GM08714 (cell line): Measurements from ENCODE around the gene GGCT.
"Not testable (repeated sequence)": the region's sequence is repeated elsewhere in the genome, so short reads cannot be mapped to it uniquely, and the experiment has no call there.

ENCODE experiments used
- H3K4me3 ChIP-seq: fragments of 200-500 bp; sonication (Bioruptor generic); 2 replicates; pipeline ENCODE4 v1.5.1; 2014; ENCODE audit warnings: mild to moderate bottlenecking, low read length, inconsistent platforms
- ZNF274 ChIP-seq: IDR thresholded peaks from 2 replicates; pipeline ENCODE4 v1.6.1; 2012; ENCODE audit warnings: mild to moderate bottlenecking, low read depth, low read length

The GGCT gene

DNA sequence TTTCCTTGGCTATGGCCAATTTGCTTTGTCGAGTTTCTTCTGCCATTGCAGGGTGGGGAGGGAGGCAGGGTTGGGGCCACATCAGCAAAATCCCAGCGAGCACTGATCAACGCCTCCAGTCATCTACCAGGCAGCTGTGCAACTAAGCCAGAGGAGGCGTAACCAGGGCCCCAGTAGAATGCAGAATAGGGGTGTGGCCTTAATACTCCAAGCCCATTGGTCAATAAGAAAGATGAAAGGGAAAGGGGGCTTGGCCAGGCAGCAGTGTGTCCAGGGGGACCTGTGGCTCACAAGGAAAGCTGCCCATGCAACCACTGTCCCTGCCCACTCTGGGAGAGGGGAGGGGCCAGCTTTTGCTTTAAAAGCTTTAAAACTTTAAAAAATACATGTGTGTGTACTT, 21.5 kb upstream of the GGCT start:
- H3K4me3 ChIP-seq: no peak overlapping the region
- TF ChIP-seq ZNF274: no peak

- TF ChIP-seq ZNF274: no peak
- H3K4me3 ChIP-seq: no peak overlapping the region
Observed at GRCh38 chr7:30525429-30525828, 20.8 kb upstream of the GGCT start.

- no peak for TF ChIP-seq ZNF274
- H3K4me3 ChIP-seq: no peak overlapping the region
Observed at GRCh38 chr7:30524545-30524944, 19.9 kb upstream of the GGCT start.

DNA sequence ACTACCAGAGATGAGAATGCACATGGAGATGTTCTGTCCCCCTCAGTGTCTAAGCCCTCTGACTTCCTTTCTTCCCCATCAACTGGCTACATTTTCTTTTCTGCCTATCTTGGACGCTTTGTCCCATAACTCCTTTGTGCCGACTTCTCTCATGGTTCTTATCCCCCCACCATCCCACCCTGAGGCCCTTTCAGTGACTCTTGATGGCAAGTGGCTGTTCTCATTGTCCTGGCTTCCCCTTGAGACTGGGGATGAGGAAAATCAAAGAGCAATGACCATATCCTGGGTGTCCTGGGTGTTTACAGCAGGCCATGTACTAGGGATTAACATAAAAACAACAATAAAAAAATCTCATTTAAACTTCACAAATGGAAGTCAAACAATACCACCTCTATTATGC, 18.8 kb upstream of the GGCT start:
- TF ChIP-seq ZNF274: no peak
- H3K4me3 ChIP-seq: no peak overlapping the region

GRCh38 chr7:30522159-30522558, 17.5 kb upstream of the GGCT start:
- H3K4me3 ChIP-seq: no peak overlapping the region
- no peak for TF ChIP-seq ZNF274

GRCh38 chr7:30521532-30521931, 16.9 kb upstream of the GGCT start:
- no peak for TF ChIP-seq ZNF274
- no peak overlapping the region for H3K4me3 ChIP-seq

DNA sequence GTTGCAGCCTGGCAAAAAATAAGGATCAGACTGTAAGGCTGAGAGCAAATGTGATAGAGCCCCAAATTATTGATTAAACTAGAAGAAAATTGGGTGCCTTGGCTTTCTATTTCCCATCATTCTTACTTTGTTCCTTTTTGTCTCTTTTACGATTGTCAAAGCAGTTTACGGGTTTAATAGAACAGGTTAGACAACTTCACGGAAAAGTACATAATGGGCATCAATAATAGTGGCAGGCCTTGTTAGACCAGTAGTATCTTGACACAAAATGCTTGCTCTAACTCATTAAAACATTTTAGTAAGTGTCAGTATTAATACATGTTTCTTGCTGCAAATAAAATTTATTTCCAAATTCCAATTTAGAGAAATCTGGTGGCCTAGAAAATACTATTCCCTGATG, 14.5 kb upstream of the GGCT start:
- no peak for TF ChIP-seq ZNF274
- H3K4me3 ChIP-seq: no peak overlapping the region

DNA sequence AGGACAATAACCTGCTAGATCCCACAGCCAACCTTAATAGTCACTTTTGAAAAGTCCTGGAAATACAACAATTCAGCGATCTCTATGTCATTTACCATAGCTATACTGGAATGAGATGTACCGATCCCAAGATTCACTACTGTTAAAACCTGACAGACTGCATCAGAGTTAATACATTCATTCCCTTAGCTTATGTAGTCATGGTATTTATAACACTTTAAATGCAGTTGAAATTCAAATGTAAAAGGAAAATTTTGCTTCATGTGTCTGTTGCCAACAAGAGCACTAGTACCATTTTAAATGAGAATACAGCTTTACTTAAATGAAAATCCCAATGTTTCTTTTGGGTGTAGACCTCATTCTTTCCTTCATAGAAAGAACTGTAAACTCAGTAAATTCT, 11.1 kb upstream of the GGCT start:
- H3K4me3 ChIP-seq: no peak overlapping the region
- no peak for TF ChIP-seq ZNF274

GRCh38 chr7:30514776-30515175, 10.1 kb upstream of the GGCT start:
- no peak for TF ChIP-seq ZNF274
- H3K4me3 ChIP-seq: no peak overlapping the region

DNA sequence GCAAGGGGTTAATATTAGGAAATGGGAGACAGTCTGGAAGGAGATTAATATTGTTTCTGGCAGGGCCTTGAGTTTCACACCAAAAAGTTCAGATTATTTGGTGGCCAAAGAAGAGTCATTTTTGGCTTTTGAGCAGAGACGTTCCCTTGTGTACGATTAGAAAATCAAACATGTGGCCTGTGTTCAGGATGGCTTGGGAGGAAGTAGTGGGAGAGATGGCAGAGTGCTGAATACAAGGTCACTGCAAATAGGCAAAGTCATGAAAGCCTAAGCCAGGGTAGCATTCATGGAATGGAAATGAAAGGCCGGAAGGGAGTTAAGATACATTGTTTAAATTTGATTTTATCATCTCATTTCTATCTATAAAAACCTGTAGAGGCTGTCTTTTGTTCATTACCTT, 9.5 kb upstream of the GGCT start:
- no peak for TF ChIP-seq ZNF274
- H3K4me3 ChIP-seq: no peak overlapping the region

DNA sequence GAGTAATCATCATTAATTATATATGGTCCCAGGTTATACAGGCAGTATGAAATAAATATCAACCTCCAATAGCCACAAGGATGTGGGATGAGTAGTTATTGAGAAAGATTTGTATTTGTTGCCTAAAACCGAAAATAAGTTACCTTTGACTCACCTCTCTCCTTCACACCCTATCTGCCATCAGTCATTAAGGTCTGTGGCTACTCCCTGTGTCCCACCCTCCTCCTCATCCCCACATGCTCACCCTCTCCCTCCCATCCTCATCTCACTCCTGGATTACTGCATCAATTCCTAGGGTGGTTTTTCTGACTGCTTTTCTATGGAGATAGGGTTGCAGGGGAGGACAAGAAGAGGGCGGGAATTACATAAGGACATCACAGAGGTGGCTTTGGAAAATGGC, 9.1 kb upstream of the GGCT start:
- H3K4me3 ChIP-seq: no peak overlapping the region
- no peak for TF ChIP-seq ZNF274

- H3K4me3 ChIP-seq: no peak overlapping the region
- TF ChIP-seq ZNF274: no peak
Observed at GRCh38 chr7:30511973-30512662, 7.5 kb upstream of the GGCT start.

GRCh38 chr7:30511494-30511893, 6.9 kb upstream of the GGCT start:
- no peak for TF ChIP-seq ZNF274
- no peak overlapping the region for H3K4me3 ChIP-seq

- no peak overlapping the region for H3K4me3 ChIP-seq
- no peak for TF ChIP-seq ZNF274
Observed at GRCh38 chr7:30510124-30511075, 5.8 kb upstream of the GGCT start.

DNA sequence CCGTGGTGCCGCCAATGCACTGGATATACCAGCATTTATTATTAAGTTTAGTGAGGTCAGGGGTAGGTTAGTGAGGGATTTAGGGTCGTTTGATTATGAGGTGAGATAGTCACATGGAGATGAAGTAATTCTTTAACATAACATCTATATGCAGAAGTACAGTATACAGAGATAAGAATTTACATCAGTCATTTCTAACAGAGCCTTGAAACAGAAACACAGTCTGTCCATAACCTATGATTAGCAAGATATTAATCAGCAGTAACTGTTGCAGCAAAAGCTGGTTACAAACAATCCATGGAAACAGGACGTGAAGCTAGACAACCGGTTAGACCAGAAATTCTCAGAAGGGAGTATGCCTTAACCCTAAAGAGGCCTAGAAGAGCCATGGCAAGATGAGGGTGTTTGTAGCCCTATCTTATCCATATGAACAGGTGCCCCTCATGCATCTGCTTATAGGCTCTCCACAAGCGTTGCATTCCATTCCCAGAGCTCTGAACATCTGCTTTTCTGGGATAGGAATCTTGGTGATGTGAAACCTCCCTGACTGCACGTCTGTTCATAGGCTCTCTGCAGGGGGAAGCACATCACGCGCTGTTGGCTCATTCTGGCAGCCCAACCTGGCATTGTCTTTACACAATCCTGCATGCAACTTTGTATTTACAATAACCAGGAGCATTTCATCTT, 4.7 kb upstream of the GGCT start:
- H3K4me3 ChIP-seq: not testable (repeated sequence)

DNA sequence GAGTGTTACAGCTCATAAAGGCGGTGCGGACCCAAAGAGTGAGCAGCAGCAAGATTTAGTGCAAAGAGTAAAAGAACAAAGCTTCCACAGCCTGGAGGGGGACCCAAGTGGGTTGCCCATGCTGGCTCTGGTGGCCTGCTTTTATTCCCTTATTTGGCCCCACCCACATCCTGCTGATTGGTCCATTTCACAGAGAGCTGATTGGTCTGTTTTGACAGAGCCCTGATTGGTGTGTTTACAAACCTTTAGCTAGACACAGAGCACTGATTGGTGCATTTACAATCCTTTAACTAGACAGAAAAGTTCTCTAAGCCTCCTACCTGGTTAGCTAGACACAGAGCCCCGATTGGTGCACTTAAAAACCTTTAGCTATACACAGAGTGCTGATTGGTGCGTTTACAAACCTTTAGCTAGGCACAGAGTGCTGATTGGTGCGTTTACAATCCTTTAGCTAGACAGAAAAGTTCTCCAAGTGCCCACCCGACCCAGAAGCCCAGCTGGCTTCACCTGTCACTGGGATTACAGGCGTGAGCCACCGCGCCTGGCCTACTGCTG, 2.8 kb upstream of the GGCT start:
- not testable (repeated sequence) for H3K4me3 ChIP-seq
